RKO (cell line): Measurements from ENCODE around the gene FBXL22.

Experiments used
- DNase-seq: peaks from one replicate; pipeline ENCODE4 v3.0.0-alpha.2; 2016; ENCODE audit warnings: low spot score

The FBXL22 gene, protein sequence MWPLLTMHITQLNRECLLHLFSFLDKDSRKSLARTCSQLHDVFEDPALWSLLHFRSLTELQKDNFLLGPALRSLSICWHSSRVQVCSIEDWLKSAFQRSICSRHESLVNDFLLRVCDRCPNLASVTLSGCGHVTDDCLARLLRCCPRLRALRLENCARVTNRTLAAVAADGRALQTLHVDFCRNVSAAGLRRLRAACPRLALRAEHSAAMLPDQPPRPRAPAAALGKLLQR

DNA sequence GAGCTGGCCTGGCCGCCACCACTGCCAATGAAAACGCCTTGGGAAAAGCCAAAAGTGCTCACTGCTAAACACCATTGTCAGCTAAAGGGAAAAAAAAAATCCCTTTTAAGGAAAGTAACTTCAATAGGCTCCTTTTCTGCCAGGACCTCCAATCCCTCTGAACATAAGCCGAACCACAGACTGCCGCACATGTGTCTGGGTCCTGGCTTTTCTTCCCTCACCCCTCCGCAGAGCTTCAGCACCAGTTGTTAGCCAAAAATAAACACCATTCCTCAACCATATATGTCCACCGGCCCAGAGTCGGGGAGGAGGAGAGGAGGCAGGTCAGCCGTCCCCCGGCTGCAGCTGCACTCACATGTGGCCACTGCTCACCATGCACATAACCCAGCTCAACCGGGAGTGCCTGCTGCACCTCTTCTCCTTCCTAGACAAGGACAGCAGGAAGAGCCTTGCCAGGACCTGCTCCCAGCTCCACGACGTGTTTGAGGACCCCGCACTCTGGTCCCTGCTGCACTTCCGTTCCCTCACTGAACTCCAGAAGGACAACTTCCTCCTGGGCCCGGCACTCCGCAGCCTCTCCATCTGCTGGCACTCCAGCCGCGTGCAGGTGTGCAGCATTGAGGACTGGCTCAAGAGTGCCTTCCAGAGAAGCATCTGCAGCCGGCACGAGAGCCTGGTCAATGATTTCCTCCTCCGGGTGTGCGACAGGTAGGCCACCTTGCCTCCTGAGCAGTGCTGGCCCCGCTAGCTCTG, at the start of gene FBXL22:
FBXL22 (plus strand) TSS at position 350 of the 753 bp plus-strand sequence; CDS start at position 356, 6 bp downstream.
- DNase-seq: no peak

DNA sequence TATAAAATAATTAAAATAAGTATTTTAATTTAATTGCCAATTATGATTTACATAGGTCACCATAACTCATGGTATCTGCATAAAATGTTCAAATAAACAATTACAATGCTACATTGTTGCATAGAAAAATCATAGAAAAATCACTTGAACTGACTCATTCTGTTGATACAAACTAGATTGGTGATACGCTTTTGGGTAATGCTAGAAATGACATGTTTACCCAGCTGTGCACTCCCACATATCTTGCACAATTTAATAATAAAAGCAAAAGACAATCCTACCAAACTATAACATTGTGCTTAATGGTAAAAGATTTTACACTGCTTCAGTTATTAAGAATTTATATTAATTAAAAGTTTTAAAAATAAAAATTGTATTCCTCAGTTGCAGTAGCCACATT, 45.8 kb upstream of the FBXL22 start:
- no peak for DNase-seq

DNA sequence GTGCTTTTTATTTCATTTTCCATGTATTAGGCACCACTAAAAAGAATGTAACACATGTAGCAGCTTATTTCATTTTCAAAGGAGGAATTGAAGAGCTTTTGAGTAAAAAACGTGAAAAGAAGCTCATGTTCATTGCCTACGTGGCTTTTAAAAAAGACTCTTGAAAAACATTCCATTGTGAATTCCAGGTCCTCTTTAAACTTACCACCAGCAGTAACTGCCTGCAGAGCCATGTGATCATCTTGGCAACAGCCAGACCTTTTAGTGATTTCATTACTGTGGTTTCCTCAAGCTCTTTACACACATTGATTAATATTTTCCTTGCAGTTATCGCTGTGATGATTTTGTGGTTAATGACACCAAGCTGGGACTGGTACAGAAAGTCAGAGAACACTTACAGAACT, 43.8 kb upstream of the FBXL22 start:
- no peak for DNase-seq

DNA sequence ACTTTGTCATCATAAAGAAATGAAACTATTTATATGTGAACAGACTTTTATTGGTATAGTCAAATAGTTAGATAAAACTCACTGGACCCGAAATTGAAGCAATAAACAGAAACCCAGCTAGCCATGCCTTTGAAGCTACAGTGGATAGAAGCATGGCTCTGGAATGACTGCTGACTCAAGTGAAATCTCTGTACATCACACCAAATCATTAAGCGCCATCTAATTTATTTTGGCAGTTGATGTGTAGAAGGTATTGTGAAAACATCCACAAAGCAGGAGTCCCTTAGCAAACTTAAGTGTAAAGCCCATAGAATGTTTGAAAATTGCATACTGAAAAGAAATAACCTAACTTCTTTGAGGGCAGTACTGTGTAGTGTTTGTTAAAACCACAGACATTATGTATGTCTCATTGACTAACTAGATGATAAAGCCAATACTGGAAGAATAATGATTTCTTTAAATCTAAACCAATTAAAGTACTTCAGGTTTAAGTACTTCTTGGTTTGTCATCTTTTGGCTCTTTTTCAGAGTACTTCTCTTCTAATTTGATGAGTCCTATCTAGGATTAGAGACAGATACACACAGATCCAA, 42.8 kb upstream of the FBXL22 start:
- DNase-seq: no peak

DNA sequence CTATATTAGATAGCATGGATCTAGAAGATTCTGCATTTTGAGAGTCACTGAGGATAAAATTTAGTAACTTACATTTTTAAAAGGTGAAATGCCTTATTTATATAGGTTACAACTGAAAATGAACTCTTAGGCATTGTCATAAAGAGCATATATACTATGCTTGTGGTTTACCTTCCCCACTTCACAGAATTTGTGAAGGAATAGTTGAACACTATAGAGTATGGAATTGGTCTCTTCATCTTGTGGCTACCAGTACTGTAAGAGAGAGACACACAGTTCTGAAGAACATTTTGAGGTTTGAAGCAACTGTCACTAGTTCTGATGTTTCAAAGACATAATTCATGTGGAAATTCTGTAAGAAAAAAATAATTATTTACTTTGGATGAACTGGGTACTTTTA, 41.7 kb upstream of the FBXL22 start:
- no peak for DNase-seq

DNA sequence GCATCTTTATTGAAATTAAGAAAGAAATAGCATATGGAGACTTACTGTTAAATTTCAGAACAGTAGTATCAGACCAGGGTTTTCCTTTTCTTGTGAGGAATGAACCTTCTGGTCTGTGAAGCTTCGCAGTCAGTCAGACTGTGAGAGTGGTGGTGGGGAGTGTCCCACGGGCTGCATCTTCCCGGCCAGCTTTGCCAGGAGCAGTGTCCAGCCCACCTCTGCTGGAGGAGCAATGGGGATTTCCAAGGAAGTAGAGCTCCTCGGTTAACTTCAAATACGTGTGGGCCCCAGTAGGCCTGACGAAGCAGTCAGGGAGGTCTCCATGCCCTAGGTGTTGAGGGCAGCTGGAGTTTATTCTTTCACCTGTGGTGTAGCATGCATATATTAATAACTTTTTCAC, 40.9 kb upstream of the FBXL22 start:
- no peak for DNase-seq

DNA sequence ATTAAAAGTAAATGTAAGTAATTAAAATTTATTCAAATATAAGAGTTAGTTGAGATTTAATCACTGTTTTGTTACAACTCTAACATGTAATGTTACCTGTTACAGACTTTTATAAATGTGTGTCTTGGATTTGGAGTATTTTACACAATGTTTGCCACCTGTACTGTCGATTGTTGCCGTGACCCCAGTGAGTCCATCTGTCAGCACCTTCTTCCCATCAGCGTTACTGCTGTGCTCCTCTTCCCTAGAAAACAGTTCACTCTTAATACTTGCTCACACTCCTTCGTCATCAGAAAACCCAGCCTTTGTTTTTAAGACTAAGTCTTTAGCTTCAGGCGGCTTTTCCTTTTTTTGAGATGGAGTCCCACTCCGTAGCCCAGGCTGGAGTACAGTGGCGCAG, 40.5 kb upstream of the FBXL22 start:
- DNase-seq: no peak

DNA sequence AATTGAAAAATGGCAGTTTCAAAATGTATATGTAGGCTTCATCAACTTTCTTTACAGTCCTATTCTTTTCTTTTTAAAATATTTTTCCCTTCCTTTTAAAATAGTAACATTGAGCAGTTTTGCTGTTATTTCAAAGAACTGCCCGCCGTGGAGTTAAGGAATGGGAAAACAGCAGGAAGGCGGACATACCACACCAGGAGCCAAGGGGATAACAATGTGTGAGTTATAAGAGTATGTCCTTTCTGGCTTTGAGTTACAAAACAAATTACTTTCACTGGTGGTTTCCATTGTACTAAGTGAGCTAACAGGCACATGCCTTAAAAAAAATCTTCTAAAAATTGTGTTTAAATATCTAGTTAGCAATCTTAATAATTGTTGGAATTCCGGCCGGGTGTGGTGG, 37.4 kb upstream of the FBXL22 start:
- DNase-seq: no peak

DNA sequence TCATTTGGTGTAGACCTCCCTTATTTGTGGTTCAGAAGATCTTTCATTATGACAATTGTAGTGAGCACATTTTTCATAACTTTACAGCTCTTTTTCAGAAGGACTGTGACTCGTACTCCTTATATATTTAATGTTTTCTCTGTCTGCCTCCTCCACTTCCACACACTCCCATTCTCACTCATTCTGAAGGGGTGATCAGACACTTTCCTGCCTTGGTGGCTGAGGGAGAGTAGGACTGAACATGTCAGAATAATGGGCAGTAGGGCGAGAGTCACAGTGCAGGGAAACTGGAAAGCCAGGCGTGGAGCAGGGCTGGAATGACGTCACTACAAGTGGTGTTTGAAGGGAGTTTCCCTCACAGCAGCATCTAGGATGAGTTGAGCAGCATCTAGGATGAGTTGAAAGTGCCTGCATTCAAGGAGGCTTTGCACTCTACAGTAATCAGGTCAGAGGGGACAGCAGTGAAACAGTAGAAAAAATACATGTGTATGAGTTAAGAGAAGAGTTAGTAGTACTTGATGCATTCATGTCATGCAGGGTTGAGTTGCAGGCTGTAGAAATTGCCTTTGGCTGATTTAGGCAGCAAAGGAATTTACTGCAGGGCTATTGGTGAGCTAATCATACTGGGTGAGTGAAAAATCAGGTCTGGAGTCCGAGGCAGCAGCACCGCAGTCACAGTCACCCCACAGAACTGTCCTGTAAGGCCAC, 36.3 kb upstream of the FBXL22 start:
- no peak for DNase-seq

DNA sequence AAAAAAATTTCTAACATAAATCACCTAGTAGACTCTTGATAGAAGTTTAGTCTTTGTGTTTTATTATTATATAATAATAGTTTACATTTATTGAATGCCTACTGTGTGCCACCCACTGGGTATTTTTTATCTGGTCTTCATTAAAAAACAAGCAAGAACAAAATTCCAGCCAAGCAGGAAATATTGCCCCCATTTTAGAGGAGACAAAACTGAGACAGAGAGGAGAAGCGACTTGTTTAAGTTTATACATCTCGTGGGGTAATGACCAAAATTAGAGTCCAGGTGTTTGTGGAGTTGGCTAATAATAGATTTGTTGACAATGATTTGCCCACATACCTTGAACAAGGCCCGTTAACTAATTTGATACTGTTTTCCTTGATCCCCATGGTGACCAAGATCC, 33.1 kb upstream of the FBXL22 start:
- DNase-seq: no peak

DNA sequence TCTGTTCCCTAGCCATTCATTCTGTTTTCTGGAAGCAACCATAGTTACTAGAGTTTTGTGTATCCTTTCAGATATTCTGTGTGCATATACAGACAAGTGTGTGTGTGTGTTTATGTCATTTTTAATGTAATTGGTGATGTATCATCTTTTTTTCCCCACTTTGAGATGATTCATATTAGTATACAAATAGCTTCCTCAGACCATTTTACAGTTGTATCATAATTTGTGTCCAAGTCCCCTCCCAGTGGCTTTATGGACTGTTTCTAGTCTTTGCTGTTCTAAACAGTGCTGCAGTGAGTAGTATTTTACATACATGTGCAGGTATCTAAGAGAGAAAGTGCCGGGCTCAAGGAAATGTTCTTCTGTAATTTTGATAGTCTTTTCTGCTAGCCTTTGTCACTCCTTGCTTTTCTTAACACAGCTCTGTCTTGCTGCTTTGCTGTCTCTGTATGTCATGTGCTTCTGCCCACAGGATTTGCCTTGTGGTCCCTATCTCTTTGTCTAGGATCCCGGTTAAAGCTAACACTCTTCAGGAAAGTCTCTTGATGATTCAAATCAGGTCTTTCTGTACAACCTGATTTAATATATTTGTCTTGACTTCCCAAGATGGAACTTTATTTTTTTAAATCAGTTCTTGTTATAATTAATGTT, 31.5 kb upstream of the FBXL22 start:
- DNase-seq: peak; percentile 19

DNA sequence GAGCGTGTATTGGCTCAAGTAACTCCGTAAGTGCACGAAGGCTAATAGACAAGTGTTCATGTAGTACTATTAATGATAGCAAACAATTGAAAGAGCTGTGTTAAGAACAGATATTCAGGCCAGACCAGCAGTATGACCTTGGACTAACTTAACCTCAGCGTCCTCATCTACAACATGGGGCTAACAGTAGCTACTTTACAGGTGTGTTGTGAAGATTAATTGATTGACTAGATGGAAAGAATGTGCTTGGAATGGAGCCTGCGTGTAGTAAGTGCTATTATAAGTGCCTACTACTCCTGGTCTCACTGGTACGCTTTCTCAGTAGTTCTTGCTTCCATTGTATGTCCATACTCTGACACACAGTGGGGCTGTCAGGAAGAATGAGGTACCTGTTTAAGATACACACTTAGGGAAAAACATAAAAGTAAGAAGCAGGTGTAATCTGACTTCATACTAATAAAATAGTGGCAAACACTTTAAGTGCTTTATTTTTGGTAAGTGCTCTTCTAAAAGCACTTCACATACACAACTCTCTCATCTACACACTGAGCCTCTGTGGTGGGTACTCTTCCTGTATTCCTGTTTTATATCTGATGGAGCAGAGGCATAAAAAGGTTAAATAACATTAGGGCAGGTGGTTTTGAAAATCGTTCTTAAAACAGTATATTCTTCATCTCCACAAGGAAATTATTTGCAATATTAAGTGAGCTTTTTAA, 24.3 kb upstream of the FBXL22 start:
- DNase-seq: no peak

DNA sequence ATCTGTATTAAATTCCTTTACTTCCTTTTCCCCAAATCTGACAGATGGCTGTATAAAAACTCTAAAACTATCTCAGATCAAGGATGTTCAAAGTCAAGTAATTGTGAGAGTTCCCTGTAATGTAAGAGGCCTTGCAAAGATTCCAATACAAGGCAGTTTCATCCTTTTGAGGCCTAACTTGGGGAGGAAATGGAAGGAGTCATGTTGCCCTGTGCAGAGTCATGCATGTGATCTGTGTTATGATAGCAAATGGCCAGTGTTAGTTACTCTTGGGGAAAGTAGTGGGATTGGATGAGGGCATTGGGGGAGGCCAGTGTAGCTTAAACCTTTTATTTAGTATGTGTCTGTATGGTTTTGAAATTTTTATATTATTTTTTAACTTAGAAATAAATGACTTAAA, 23.7 kb upstream of the FBXL22 start:
- peak; percentile 16 for DNase-seq

DNA sequence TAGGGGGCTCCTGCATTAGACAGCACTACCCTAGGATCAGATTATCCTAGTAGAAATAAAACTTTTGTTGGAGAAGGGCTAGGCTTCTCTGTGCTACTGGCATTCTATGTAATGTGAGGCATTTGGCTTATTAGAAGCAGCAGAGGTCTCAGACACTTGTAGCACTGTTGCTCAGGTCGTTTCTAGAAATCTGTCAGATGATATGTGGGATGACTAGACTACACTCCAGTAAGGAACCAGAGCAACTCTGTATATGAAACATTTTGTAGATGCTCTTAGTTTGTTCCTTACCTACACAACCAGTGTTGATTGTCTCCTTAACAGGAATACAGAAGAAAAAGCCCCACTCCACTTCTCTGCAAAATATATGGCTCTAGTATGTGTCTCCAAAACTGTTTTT, 21.9 kb upstream of the FBXL22 start:
- no peak for DNase-seq

DNA sequence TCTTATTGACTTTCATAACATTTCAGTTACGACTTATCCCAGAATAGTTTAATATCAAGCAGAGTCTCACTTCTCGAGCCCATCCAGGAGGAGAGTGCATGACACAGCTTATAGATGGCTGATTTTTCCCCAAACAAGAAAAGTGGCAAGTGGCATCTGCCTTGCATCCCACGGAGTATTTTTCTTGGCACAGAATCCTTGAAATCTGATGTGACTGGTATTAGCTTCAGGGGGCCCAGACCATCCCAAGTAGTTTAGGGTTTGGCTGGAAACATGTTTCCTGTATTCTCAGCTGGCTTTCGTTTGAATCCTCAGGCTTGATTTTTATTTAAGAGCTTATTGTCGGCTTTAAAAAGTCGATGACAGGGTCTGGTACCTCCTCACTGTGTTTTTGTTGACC, 20.7 kb upstream of the FBXL22 start:
- no peak for DNase-seq

DNA sequence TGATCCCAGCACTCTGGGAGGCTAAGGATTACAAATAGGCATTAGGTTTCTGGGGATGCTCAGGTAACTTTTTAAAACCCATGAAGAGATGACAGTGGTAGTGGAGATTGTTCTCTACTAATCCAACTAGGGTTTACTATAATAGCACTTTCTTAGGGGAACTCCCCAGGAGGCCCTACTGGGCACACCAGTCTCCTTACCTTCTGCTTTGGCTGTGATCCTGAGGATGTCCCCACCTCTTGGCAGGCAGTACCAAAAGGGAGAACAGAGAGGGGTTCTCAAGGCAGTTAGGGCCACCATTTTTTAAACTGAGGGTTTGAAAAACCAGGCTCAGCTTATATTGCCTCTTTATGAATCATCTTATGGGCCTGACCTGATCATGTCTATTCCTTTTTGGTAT, 15.0 kb upstream of the FBXL22 start:
- DNase-seq: no peak

DNA sequence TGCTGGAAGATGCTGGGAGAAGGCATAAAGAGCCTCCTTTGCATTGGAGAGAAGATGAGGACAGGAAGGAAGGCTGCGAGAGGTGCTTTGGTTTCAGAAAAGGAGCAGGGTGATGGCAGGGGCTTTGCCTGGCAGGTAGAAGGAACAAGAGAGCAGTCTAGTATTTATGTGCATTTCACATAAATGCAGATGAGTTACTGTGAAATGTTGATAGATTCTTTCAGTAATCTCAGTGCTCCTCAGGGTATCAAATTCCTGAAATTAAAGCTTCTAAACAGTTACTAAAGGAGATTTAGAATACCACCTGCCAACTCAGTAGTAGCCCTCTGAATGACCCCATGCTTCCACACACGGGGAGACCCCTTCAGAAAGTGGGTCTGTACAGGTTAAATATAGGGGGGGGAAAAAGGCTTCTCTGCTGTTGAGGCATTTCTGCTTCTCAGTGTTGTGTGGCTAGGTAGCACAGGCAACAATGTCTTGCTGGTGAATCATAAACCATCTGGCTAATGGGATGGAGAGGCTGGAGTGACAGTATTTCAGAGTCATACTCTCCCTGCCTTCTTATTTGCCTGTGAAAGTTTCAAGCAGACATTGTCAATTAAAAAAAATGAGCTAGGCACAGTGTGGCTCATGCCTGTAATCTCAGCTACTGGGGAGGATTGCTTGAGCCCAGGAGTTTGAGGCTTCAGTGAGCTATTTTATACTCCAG, 14.3 kb upstream of the FBXL22 start:
- DNase-seq: peak; percentile 89

DNA sequence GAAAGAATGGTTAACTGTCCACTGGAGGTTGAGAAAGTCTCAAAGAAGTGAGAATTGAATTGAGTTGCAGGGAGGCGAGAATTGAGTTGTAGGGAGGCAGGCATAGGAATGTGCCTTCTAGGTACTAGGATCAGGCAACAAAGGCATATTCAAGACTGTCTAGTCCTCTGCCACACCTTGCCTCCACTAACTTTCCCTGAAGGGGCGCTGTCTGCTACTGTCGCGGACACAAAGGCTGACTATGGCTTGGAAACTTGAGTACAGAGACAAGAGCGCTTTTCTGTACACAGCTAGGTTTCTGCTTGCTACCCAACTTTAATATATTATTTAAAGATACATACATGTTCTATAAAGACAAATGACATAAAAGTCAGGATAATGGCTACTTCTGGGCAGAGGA, 10.4 kb upstream of the FBXL22 start:
- DNase-seq: no peak

DNA sequence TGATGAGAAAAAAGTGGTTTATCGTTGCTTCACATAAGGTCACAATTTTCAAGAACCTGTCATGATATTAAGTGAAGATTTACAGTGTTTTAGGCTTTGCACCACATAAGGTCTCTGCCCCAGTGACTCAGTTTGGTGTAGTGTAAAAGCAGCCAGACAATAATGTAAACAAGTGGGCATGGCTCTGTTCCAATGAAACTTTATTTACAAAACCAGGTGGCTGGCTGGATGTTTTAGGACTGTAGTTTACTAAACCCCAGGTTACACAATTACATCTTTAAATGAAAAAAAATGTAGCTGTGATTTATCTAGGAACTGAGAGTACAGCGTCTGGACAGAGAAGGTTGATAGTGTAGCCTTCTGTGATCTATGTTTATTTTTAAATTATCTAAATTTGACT, 9.7 kb upstream of the FBXL22 start:
- DNase-seq: no peak

DNA sequence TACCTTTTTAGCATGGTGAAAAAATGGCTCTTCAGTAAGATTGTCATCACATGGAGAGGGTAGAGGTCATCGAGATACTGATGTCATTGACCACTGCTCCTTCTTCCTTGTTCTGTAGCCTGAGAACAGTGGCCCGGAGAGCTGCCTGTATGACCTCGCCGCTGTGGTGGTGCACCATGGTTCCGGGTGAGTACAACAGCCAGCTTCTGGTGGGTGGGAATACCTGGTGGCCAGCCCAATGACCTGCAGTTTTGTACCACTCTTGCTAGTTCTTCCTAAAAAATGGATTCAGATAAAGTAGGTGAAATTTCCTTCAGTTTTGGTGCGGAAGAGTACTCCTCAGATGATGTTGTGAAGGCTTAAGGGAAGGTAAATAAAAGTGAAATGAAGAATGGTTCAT, 8.4 kb upstream of the FBXL22 start:
- no peak for DNase-seq
